ENCODE data around the gene SLC47A1. TPM values are rescaled to one million over a fixed set of nuclear protein-coding genes. Genes with fewer than 3 reads are reported as not detected.
"Not testable (repeated sequence)": the region's sequence is repeated elsewhere in the genome, so short reads cannot be mapped to it uniquely, and the experiment has no call there.

SLC47A1 gene
- total and polyA plus RNA-seq, 3 experiments from 2014 or later, result 0.15 to 0.29 (median 0.20) TPM

DNA sequence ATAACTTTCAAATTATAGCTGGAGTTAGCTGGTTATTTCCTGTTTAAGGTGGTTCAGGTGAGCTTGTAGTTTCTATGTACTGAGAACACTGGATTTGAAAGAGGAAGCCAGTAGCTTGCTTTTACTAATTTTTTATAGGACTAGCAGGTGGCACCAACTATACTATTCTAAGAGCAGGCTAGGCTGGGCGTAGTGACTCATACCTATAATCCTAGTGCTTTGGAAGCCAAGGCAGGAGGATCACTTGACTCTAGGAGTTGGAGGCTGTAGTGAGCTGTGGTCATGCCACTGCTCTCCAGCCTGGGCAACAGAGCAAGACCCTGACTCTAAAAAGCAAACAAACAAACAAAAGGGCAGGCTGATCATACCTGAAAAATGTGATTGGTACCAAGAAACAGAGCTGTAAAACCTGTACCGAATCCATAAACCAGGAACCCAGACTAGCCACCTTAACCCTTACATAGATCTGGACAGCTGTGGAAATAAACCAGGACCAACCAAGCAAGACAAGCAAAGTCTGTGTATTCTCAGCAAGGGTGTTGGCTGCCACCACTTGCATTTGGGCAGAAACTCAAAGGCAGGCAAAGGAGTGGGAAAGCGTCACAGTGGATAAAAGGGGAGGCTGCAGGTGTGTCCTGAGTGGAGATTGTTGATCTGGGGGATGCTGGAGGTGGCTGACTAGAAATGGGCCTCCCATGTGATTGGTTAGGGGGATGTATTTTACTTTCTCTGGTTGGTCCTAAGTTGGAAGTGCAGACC is 36.3 kb downstream of the SLC47A1 start:
- H3K27me3 Mint-ChIP-seq, result peaks cover 9 to 24% of the 10 kb centered on the region in 2 donors
- H3K27ac ChIP-seq (ENCODE audit: low read depth, low read length), result no peak overlapping the region

DNA sequence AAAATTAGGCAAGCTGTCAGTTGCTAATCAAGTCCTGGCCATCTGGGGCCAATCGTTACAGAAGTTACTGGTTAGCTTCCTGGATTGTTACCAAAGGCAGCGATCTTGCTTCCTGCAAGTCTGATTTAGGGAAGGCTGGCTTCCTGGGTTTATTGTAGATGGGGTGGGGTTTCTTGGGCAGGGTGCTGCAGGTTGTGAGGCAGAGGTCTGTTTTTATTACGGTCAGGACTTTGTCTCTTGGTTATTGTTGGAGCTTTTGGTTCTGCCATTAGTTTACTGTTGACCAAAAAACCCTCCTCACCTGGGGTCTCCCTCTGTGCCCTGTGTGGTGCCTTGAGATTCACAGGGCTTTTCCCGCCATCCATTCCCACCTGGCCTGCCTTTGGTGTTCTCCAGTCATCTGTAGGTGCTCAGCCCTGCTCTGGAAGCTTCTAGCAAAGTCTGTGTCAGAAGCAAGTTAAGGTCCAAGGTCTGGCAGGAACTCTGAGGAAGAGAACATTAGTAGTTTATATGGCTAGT is 36.9 kb downstream of the SLC47A1 start:
- no peak for DNase-seq
- no peak overlapping the region for H3K27ac Mint-ChIP-seq
- no peaks in the 10 kb centered on the region for H3K4me1 Mint-ChIP-seq
- Histone ChIP-seq H3K27ac (ENCODE audit: low read depth, low read length) (no peak overlapping the region), H3K9me3 (ENCODE audit: low read length) (no peaks in the 10 kb centered on the region), H3K4me3 (ENCODE audit: low read length) (no peak overlapping the region), H3K36me3 (ENCODE audit: insufficient read depth, low read length) (no peaks in the 10 kb centered on the region), H3K4me1 (ENCODE audit: insufficient read depth, low read length) (no peaks in the 10 kb centered on the region), H3K27me3 (ENCODE audit: insufficient read depth, low read length, poor library complexity, severe bottlenecking) (no peaks in the 10 kb centered on the region)
- no peaks in the 10 kb centered on the region for H3K36me3 Mint-ChIP-seq
- no peaks in the 10 kb centered on the region for H3K9me3 Mint-ChIP-seq
- POLR2A ChIA-PET, result interaction anchor here (0.6 kb wide), 1 partner anchor 74 kb away, joined by 3 read pairs; no protein-coding TSS in a partner anchor
- H3K27me3 Mint-ChIP-seq, result peaks cover 9 to 25% of the 10 kb centered on the region in 2 donors
- H3K4me3 Mint-ChIP-seq, result no peak overlapping the region
- CTCF ChIA-PET, result interaction anchor here (0.8 kb wide), 1 partner anchor 25 kb away, joined by 3 read pairs; no protein-coding TSS in a partner anchor

More for the DNA sequence above, 36.3 kb downstream of the SLC47A1 start:
- no peaks in the 10 kb centered on the region for H3K36me3 Mint-ChIP-seq
- H3K4me3 Mint-ChIP-seq, result no peak overlapping the region
- no peaks in the 10 kb centered on the region for H3K36me3 ChIP-seq (ENCODE audit: insufficient read depth, low read length)
- no peaks in the 10 kb centered on the region for H3K27me3 ChIP-seq (ENCODE audit: insufficient read depth, low read length, poor library complexity, severe bottlenecking)
- H3K9me3 Mint-ChIP-seq, result no peaks in the 10 kb centered on the region
- ChIA-PET POLR2A (no interaction called here), CTCF (interaction anchor here (0.8 kb wide), 1 partner anchor 24 kb away, joined by 3 read pairs; no protein-coding TSS in a partner anchor)
- no peak for DNase-seq
- no peak overlapping the region for H3K4me3 ChIP-seq (ENCODE audit: low read length)
- H3K27ac Mint-ChIP-seq, result no peak overlapping the region
- no peaks in the 10 kb centered on the region for H3K4me1 Mint-ChIP-seq
- H3K9me3 ChIP-seq (ENCODE audit: low read length), result no peaks in the 10 kb centered on the region
- H3K4me1 ChIP-seq (ENCODE audit: insufficient read depth, low read length), result no peaks in the 10 kb centered on the region

DNA sequence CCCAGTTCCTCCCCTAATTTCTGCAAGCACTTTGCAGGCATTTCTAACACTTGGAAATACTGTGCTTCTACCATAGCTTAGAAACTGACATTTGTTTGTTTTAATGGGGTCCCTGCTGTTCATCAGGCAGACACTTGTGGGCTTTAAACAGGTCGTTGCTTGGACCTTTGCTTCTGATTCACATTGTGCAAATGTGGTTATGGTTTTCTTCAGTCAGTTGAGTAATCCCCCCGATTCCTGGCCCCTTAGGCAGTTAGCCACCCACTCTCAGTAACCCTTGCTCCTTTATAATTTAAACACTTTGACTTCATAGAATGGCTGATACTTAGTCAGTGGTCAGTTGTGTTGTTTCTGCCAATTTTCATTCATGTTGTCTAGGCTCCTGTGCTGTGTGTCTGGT is 39.4 kb downstream of the SLC47A1 start:
- Histone ChIP-seq H3K27ac (ENCODE audit: low read depth, low read length) (no peak overlapping the region), H3K9me3 (ENCODE audit: low read length) (no peaks in the 10 kb centered on the region), H3K36me3 (ENCODE audit: insufficient read depth, low read length) (no peaks in the 10 kb centered on the region), H3K27me3 (ENCODE audit: insufficient read depth, low read length, poor library complexity, severe bottlenecking) (no peaks in the 10 kb centered on the region), H3K4me3 (ENCODE audit: low read length) (no peak overlapping the region), H3K4me1 (ENCODE audit: insufficient read depth, low read length) (no peaks in the 10 kb centered on the region)
- H3K36me3 Mint-ChIP-seq, result no peaks in the 10 kb centered on the region
- no peaks in the 10 kb centered on the region for H3K9me3 Mint-ChIP-seq
- H3K4me1 Mint-ChIP-seq, result no peaks in the 10 kb centered on the region
- no peak for DNase-seq
- ChIA-PET POLR2A (no interaction called here), CTCF (no interaction called here)
- no peak overlapping the region for H3K27ac Mint-ChIP-seq
- H3K4me3 Mint-ChIP-seq, result no peak overlapping the region
- H3K27me3 Mint-ChIP-seq, result peaks cover 11 to 31% of the 10 kb centered on the region in 2 donors

DNA sequence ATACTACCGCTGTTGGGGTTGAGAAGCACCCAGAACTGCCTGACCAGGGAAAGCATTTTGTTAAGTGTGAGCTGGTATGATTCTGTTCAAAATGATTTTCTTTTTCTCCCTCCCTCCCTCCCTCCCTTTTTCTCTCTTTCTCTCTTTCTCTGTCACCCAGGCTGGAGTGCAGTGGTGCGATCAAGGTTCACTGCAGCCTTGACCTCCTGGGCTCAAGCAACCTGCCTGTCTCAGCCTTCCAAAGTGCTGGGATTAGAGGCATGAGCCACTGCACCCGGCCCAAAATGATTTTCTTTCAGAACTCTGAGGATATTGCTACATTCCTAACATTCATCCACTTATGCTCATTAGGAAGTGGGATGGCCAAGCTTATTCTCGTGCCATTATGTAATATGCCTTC is 41.3 kb downstream of the SLC47A1 start:
- Mint-ChIP-seq H3K36me3 (no peaks in the 10 kb centered on the region), H3K27ac (peak overlapping the region in 1 of 8 donors; percentile 70), H3K27me3 (peaks cover 13 to 43% of the 10 kb centered on the region in 2 donors), H3K4me3 (no peak overlapping the region), H3K4me1 (peaks cover 0 to under 1% (median 0%) of the 10 kb centered on the region in 3 donors), H3K9me3 (no peaks in the 10 kb centered on the region)
- H3K4me3 ChIP-seq (ENCODE audit: low read length), result no peak overlapping the region
- ChIA-PET POLR2A (no interaction called here), CTCF (no interaction called here)
- H3K27me3 ChIP-seq (ENCODE audit: insufficient read depth, low read length, poor library complexity, severe bottlenecking), result peaks cover 9% of the 10 kb centered on the region
- H3K9me3 ChIP-seq (ENCODE audit: low read length), result no peaks in the 10 kb centered on the region
- H3K27ac ChIP-seq (ENCODE audit: low read depth, low read length), result no peak overlapping the region
- H3K4me1 ChIP-seq (ENCODE audit: insufficient read depth, low read length), result no peaks in the 10 kb centered on the region
- no peak for DNase-seq
- no peaks in the 10 kb centered on the region for H3K36me3 ChIP-seq (ENCODE audit: insufficient read depth, low read length)

DNA sequence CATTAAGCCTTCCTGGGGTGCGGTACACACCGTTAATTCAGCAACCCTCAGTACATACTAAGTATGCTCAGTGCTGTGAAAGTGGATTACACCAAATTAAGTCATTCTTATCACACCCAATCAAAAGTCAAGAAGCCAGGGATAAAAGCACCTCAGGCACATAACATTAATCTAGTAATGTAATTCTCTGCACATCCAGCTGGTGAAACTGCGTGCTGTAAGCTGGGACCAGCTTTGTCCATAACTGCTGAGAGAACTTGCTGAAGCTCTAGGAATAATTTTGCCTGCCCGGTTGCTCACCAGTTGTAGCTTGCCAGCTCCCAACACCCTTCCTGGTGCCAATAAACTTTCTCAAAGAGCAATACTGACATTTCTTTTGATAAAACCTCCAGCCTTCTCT is 44.9 kb downstream of the SLC47A1 start:
- H3K27ac Mint-ChIP-seq, result no peak overlapping the region
- H3K9me3 ChIP-seq (ENCODE audit: low read length), result no peaks in the 10 kb centered on the region
- peaks cover 31 to 46% of the 10 kb centered on the region in 2 donors for H3K27me3 Mint-ChIP-seq
- H3K36me3 Mint-ChIP-seq, result no peaks in the 10 kb centered on the region
- peaks cover 14% of the 10 kb centered on the region for H3K27me3 ChIP-seq (ENCODE audit: insufficient read depth, low read length, poor library complexity, severe bottlenecking)
- H3K4me1 Mint-ChIP-seq, result peaks cover 0 to 3% (median 2%) of the 10 kb centered on the region in 3 donors
- no peak overlapping the region for H3K4me3 Mint-ChIP-seq
- ChIA-PET CTCF (no interaction called here), POLR2A (no interaction called here)
- H3K4me1 ChIP-seq (ENCODE audit: insufficient read depth, low read length), result no peaks in the 10 kb centered on the region
- no peak for DNase-seq
- no peaks in the 10 kb centered on the region for H3K36me3 ChIP-seq (ENCODE audit: insufficient read depth, low read length)
- H3K9me3 Mint-ChIP-seq, result no peaks in the 10 kb centered on the region
- no peak overlapping the region for H3K4me3 ChIP-seq (ENCODE audit: low read length)
- H3K27ac ChIP-seq (ENCODE audit: low read depth, low read length), result no peak overlapping the region

DNA sequence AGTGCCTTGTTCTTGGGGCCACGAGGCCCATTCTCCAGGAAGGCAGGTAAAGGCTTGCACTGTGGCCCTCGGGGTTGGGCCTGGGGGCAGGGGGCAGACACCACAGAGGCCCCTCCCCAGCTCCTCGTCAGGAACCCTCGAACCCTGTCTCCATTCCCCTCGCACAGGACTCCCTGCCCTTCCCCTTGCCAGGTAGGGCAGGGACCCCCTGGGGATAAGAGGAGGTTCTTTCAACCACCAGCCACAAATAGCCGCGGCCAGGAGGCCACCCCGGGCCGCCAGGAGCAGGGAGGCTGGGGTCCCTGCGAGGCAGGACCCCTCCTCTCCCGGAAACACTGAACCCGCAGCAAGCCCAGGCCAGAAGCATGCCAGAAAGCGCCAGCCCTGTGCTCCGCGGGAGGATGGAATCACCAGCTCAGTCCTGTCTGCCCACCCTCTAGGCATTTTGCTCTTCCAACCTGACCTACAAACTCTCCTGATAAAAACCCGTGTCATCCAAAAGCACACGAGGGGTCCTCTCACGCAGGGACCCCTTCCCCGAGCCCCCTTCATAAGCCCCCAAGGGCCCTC is 45.6 kb downstream of the SLC47A1 start:
- H3K27ac ChIP-seq (ENCODE audit: low read depth, low read length), result no peak overlapping the region
- H3K9me3 ChIP-seq (ENCODE audit: low read length), result no peaks in the 10 kb centered on the region
- Mint-ChIP-seq H3K27ac (no peak overlapping the region), H3K36me3 (no peaks in the 10 kb centered on the region), H3K9me3 (no peaks in the 10 kb centered on the region), H3K4me1 (peaks cover 0 to 3% (median 2%) of the 10 kb centered on the region in 3 donors), H3K4me3 (peak overlapping the region in 1 of 7 donors; percentile 63), H3K27me3 (peaks cover 31 to 46% of the 10 kb centered on the region in 2 donors)
- H3K4me3 ChIP-seq (ENCODE audit: low read length), result no peak overlapping the region
- H3K27me3 ChIP-seq (ENCODE audit: insufficient read depth, low read length, poor library complexity, severe bottlenecking), result peaks cover 14% of the 10 kb centered on the region
- ChIA-PET POLR2A (no interaction called here), CTCF (no interaction called here)
- H3K36me3 ChIP-seq (ENCODE audit: insufficient read depth, low read length), result no peaks in the 10 kb centered on the region
- no peaks in the 10 kb centered on the region for H3K4me1 ChIP-seq (ENCODE audit: insufficient read depth, low read length)
- no peak for DNase-seq

DNA sequence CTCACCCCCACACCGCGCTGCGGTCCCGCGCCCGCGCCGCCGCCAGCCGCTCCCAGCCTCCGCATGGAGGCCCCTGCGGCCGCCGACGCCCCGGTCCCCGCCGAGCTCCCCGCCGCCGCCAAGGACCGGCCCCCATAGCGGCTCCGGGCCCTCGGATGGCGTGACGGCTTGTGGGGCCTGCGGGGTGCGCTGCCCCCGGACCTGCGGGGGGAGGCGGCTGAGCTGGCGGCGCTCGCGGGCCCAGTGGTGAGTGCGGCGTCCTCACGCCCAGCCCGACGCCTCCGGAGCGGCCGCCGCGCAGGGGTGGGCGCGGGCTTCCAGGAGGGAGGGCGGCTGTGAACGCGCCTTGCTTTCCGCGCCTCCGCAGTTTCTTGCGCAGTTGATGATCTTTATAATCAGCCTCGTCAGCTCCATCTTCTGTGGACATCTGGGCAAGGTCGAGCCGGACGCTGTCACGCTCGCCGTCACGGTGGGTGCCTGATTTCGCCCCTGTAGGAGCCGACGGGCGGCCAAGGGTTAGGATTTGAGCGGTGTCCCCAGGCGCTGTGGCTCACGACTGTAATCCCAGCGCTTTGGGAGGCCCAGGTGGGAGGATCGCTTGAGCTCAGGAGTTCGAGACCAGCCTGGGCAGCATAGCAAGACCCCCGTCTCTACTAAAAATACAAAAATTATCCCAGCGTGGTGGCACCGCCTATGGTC is 46.4 kb downstream of the SLC47A1 start:
- Histone ChIP-seq H3K4me3 (ENCODE audit: low read length) (no peak overlapping the region), H3K27me3 (ENCODE audit: insufficient read depth, low read length, poor library complexity, severe bottlenecking) (peaks cover 14% of the 10 kb centered on the region), H3K27ac (ENCODE audit: low read depth, low read length) (no peak overlapping the region), H3K36me3 (ENCODE audit: insufficient read depth, low read length) (no peaks in the 10 kb centered on the region), H3K9me3 (ENCODE audit: low read length) (no peaks in the 10 kb centered on the region), H3K4me1 (ENCODE audit: insufficient read depth, low read length) (no peaks in the 10 kb centered on the region)
- H3K4me1 Mint-ChIP-seq, result peaks cover 0 to 3% (median 2%) of the 10 kb centered on the region in 3 donors
- H3K27me3 Mint-ChIP-seq, result peaks cover 30 to 46% of the 10 kb centered on the region in 2 donors
- CTCF ChIA-PET, result no interaction called here
- H3K36me3 Mint-ChIP-seq, result no peaks in the 10 kb centered on the region
- POLR2A ChIA-PET, result no interaction called here
- peak overlapping the region in 3 of 7 donors; percentile 39 to 54 (median 48) for H3K4me3 Mint-ChIP-seq
- H3K9me3 Mint-ChIP-seq, result no peaks in the 10 kb centered on the region
- no peak overlapping the region for H3K27ac Mint-ChIP-seq
- no peak for DNase-seq

DNA sequence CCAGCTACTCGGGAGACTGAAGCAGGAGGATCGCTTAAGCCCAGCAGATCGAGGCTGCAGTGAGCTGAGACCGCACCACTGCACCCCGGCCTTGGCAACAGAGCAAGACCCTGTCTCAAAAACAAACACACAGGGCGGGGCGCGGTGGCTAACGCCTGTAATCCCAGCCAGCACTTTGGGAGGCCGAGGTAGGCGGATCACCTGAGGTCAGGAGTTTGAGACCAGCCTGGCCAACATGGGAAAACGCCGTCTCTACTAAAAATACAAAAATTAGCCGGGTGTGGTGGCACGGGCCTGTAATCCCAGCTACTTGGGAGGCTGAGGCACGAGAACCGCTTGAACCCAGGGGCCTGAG is 46.9 kb downstream of the SLC47A1 start:
- H3K4me1 ChIP-seq (ENCODE audit: insufficient read depth, low read length); H3K9me3 ChIP-seq (ENCODE audit: low read length); DNase-seq; CTCF ChIA-PET; POLR2A ChIA-PET; H3K4me3 Mint-ChIP-seq; H3K36me3 Mint-ChIP-seq; H3K4me1 Mint-ChIP-seq; H3K27ac ChIP-seq (ENCODE audit: low read depth, low read length); H3K4me3 ChIP-seq (ENCODE audit: low read length); H3K36me3 ChIP-seq (ENCODE audit: insufficient read depth, low read length); H3K9me3 Mint-ChIP-seq; H3K27ac Mint-ChIP-seq: not testable (repeated sequence)
- H3K27me3 ChIP-seq (ENCODE audit: insufficient read depth, low read length, poor library complexity, severe bottlenecking), result peaks cover 14% of the 10 kb centered on the region
- peaks cover 29 to 49% of the 10 kb centered on the region in 2 donors for H3K27me3 Mint-ChIP-seq
